Measurements from ENCODE around the gene TEFM.
"Not testable (repeated sequence)": the region's sequence is repeated elsewhere in the genome, so short reads cannot be mapped to it uniquely, and the experiment has no call there.

TEFM gene

DNA sequence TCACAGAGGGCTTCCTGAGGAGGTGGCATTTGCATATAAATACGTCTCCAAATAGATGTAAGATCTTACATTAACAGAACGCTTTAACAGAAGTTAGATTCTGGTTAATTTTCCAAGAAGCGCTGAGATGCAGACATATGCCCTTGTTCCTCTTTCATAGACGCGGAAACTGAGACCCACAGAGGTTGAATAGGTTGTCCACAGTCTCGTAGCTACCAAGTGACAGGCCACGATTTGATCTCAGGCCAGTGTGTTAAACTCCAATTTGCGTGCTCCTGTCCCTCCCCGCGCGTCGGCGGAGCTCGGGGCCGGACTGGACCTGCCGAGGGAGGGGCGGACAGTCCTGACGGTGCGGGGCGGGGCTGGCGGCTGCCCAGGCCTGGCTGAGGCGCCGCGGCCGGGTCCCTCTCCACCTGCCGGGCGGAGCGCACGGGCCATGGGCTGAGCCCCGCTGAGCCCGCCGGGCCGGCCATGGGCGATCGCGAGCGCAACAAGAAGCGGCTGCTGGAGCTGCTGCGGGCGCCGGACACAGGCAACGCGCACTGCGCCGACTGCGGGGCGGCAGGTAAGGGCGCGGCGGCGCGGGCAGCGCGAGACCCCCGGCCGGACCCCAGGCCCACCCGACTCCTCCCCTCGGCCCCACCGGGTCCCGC lies 15.6 kb upstream of the TEFM start, which contains the start of gene ADAP2:
Gene ADAP2, plus strand, starts transcription at position 402 of the 653 bp plus-strand sequence. Its CDS starts 70 bp downstream, at position 472.
- peak; percentile 71 for FAIRE-seq
- no peak for DNase-seq (ENCODE audit: insufficient read length, low spot score)

DNA sequence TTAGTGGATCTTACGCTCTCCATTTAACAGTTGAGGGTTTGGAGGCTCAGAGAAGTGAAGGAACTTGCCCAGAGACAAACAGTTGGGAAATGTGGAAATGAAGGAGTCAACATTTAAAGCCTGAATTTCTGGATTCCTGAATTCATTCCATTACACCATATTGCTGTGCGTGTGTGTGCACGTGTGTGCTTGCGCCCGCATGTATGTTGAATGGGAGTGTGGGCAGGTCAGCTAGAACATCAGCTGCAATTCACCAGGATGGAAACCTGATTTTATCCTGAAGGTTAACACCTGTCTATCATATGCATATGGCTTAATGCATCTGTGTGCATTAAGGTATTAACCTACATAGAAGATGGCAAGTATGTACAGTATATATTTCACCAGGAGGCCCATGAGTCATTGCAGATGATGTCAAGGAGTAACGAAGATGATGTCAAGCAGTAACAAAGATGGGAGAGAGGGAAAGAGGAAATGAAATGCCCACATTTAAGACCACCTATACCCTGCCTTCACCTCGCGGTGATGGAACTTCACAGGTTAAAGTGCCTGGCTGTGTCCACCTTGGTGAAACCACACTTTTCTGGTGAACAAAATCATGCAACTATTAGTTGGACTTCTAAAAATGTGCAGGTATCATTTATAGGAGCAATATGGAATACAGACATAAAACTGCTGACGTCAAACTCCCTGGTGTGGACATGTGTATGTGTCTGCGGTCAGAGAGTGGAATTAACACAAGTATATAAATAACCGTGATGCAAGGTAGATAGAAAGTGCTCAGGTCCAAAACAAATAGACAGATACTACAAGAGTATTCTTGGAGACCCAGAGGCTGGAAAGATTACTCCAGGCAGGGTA lies 14.9 kb upstream of the TEFM start:
- DNase-seq (ENCODE audit: insufficient read length, low spot score) (no peak), FAIRE-seq (no peak)

DNA sequence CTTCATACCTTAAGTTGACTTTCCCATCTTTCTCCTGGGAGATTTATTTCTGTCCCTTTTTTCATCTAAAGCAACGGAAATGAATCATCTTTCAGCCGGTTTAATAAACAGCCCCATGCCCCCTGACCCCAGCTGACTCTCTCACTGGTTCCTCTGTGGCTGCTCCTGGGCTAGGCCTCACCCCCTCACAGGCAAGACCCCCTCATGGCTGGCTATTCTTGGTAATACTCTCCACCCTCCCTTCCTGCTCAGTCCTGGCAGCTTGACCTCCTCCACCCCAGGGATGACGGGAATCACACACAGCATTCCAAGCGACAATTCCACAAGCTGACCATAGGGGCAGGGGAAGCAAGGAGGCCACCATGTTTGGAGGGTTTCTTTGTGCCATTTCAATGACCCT lies 14.2 kb upstream of the TEFM start:
- no peak for DNase-seq (ENCODE audit: insufficient read length, low spot score)

DNA sequence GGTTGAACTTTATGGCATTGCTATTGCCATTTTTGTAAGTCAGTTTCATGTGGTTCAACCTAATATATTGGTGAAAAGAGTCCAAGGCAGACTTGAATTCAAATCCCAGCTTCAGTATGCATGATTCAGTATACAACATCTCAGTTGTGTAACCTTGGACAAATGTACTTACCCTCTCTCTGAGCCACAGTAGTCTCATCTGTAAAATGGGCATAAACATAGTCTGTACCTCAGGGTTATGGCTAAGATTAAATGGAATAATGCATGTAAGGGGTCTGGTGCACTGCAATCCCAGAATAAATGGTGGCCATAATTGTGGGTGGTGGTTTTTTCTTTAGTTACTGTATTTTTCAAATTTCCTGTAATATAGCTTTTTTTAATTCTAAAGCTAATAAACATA lies 11.0 kb upstream of the TEFM start:
- DNase-seq (ENCODE audit: insufficient read length, low spot score) (no peak), FAIRE-seq (no peak)

More for the DNA sequence above, 14.2 kb upstream of the TEFM start:
- FAIRE-seq = no peak

DNA sequence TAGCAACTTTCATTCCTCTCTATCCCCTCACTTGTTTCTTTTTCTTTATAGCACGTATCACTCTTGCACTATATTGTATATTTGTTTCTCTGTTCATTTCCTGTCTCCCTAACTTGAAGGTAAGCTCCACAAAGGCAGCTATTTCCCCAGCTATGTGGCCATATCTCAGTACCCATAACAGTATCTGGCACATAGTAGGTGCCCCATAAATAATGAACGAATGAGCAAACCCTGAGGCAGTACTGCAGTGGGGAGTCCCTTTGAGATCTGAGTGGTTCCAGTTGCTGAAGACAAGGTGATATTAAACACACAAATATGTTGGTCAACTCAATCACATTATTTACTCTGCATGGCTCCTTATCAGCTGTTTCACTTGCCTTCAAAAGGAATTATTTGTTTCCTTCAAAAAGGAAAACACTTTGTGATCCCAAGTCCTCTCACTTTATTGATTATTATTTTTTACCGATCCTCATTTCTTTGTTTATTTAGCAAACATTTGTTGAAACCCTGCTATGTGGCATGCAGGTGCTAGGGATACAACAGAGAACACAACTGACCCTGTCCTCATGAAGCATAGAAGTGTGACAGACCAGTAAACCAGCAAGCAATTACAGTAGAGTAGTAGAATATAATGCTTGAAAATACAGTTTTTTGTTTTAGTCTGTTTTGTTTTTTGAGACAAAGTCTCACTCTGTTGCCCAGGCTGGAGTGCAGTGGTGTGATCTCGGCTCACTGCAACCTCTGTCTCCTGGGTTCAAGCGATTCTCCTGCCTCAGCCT lies 10.0 kb upstream of the TEFM start:
- FAIRE-seq = no peak

DNA sequence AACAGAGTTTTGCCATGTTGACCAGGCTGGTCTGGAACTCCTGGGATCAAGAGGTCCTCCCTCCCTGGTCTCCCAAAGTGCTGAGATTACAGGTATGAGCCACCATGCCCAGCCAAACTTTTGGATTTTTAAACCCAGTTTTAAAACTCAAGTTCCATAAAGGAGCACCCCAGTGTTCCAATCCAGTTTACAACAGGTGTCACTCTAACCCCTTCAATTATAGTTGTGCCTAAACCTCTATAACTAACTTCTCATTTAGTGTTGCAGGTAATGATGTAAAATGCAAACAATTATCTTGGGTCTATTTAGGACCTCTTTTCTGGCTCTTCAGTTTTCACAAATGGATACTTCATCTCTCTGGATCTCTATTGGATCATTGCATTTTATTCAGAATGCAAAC lies 7.9 kb upstream of the TEFM start:
- DNase-seq (ENCODE audit: insufficient read length, low spot score) (no peak), FAIRE-seq (no peak)

More for the DNA sequence above, 10.0 kb upstream of the TEFM start:
- DNase-seq (ENCODE audit: insufficient read length, low spot score) = no peak

DNA sequence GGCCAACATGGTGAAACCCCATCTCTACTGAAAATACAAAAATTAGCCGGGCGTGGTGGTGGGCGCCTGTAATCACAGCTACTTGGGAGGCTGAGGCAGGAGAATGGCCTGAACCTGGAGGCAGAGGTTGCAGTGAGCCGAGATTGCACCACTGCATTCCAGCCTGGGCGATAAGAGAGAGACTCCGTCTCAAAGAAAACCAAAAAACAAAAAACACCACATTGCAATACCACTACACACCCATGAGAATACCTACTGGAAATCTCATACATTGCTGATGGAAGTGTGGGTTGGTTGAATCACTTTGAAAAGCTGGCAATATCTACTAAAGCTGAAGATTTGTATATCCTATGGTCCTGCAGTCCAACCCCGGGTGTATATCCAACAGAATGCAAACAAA lies 4.1 kb upstream of the TEFM start:
- FAIRE-seq; DNase-seq (ENCODE audit: insufficient read length, low spot score): not testable (repeated sequence)

DNA sequence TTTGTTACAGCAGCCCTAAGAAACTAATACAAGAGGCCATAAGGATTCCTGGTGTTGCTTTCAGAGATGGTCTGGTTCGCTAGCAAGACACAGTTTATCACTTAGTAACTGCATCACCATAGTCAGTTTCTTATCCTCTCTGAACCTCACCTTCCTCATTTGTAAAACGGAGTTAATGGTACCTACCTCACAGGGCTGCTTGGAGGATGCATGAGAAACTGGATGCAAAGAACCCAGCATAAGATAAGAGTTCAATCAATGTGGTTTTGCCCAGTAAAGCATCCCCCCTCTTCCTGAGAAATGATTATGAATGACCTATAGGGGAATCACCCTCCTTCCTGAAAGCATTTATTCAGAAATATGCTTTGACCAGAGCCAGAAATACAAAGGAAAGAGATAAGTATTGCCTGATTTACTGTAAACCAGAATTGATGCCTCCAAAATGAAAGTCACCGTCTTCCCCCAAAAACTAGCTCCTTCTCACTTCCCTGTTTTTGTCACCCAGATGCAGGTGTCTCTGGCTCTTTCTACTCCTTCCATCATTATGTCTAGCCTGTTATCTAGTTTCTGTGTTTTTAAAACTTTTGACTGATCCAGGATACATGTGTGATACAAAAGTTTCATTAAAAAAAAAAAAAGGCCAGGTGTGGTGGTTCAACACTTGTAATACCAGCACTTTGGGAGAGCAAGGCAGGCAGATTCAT lies 2.8 kb upstream of the TEFM start:
- FAIRE-seq = peak; percentile 65

DNA sequence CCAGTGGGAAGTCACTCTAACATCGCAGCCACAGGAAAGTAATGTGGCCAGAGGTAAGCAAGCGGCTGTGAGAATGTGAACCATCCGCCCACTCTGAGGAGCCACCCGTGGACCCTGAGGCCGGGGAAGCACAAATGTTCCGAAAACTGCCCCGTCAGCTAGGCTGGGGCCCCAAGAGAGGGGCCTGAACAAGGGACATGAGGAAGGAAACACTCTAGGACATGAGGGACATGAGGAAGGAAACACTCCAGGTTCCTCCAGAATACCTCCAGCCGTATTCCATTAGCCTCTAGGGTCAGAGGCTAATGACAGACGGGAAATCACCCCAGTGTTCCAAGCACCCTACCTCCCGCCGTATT lies 317 bp downstream of the TEFM start:
- DNase-seq (ENCODE audit: insufficient read length, low spot score) (no peak), FAIRE-seq (no peak)

More for the DNA sequence above, 2.8 kb upstream of the TEFM start:
- no peak for DNase-seq (ENCODE audit: insufficient read length, low spot score)

DNA sequence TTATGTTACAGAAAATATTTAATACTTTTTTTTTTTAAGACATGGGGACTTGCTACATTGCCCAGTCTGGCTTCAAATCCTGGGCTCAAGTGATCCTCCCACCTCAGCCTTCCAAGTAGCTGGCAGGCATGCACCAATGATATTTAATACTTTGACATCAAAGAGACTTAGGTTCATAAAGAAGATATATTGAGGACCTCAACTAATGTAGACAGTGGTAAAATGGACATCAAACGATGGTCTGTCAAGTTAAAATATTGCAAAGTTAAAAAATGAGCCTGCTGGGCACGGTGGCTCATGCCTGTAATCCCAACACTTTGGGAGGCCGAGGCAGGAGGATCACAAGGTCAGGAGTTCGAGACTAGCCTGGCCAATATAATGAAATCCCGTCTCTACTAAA lies 8.7 kb downstream of the TEFM start:
- no peak for DNase-seq (ENCODE audit: insufficient read length, low spot score)
- FAIRE-seq = no peak

DNA sequence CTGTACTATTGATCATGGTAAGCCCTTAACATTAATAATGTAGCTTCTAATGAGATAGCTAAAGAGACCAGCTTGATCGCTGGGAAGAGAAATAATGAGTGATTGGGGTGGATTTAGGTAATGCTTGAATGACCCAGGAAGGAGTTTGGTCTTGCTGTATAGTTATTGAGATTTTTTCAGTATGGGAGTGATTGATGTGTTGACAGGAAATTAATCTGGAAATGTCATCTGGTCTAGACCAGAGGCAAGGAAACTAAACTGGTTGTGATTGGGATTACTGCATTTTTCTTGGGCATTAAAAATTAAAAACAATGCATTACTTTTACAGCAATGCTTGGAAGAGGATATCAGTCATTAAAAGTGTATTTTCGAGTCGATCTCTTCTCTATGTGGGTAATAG lies 11.8 kb downstream of the TEFM start:
- no peak for FAIRE-seq
- no peak for DNase-seq (ENCODE audit: insufficient read length, low spot score)

DNA sequence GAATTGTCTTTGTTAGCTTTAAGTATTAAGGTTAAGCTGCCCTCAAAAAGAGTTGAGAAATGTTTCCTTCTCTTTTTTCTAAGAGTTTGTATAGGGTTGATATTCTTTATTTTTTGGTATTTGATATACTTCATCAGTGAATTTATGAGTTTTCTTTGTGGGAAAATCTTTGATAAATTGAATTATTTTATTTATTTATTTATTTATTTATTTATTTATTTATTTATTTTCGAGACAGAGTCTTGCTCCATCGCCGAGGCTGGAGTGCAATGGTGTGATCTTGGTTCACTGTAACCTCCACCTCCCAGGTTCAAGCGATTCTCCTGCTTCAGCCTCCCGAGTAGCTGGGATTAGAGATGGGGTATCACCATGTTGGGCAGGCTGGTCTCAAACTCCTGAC lies 19.9 kb downstream of the TEFM start:
- FAIRE-seq (no peak), DNase-seq (ENCODE audit: insufficient read length, low spot score) (no peak)

DNA sequence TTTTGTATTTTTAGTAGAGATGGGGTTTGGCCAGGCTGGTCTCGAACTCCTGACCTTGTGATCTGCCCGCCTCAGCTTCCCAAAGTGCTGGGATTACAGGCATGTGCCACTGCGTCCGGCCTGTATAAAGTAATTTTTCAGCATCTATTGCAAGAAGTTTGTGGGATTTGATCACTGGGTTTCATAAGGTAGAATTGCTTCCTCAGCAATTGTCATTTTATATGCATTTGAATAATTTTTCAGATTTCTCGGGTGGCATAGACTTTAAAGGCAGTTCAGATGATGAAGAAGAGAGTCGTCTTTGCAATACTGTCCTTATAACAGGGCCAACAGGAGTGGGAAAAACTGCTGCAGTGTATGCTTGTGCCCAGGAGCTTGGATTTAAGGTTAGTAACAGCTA lies 37.0 kb downstream of the TEFM start:
- DNase-seq (ENCODE audit: insufficient read length, low spot score) (no peak), FAIRE-seq (no peak)

DNA sequence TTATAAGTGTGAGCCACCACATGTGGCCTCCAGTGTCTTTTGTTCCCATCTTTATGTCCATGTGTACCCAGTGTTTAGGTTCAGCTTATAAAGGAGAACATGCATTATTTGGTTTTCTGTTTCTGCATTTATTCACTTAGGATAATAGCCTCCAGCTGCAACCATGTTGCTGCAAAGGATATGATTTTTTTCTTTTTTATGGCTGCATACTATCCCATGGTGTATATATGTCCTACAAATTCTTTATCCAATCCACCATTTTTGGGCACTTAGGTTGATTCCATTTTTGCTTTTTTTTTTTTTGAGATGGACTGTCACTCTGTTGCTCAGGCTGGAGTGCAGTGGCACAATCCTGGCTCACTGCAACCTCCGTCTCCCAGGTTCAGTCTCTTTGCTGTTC lies 41.4 kb downstream of the TEFM start:
- DNase-seq (ENCODE audit: insufficient read length, low spot score) (no peak), FAIRE-seq (no peak)

DNA sequence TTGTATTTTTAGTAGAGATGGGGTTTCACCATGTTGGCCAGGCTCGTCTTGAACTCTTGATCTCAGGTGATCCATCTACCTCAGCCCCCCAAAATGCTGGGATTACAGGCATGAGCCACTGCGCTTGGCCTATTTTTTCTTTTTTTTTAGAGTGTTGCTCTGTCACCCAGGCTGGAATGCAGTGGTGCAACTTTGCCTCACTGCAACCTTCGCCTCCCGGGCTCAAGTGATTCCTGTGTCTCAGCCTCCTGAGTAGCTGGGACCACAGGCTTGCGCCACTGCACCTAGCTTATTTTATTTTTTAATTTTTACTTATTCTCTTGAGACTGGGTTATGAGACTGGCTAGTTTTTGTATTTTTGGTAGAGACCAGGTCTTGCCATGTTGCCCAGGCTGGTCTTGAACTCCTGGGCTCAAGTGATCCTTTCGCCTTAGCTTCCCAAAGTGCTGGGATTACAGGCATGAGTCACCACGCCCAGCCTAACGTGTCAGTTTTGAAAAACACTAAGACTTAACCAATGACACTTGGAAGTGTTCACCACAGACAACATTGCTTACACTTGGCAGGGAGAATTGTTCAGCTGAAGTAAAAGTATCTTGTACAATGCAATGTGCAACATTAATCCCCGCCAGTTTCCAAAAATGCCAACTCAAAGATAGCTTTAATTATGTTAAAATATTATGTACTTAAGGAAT lies 47.3 kb downstream of the TEFM start:
- FAIRE-seq = no peak
- DNase-seq (ENCODE audit: insufficient read length, low spot score) = no peak

DNA sequence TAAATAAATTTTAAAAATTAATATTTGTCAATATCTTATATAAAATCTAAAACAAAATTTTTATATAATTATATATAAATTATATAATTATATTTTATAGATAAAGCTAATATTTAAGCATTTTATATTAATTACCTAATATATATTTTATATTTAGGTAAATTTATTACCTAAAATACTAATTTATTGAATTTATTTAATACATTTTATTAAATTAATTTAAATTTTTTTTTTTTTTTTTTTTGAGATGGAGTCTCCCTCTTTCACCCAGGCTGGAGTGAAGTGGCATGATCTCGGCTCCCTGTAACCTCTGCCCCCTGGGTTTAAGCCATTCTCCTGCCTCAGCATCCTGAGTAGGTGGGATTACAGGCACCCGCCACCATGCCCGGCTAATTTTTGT lies 51.9 kb downstream of the TEFM start:
- FAIRE-seq = no peak
- DNase-seq (ENCODE audit: insufficient read length, low spot score) = no peak

Data from GM19239 (cell line).